Retinal pigment epithelial cell (primary cell): ENCODE results near the gene RREB1.

Source experiments
- DNase-seq: peaks from one replicate; pipeline ENCODE4 v3.0.0-alpha.2; 2010; ENCODE audit warnings: low read depth
- H3K4me3 ChIP-seq: 2 replicates; pipeline ENCODE4 v1.5.1; 2011; ENCODE audit warnings: mild to moderate bottlenecking, low read length, control low read depth, moderate library complexity
- TF ChIP-seq, protein P1 (sequence below): conservative IDR thresholded peaks from 2 replicates; pipeline ENCODE4 v1.5.1; 2011; ENCODE audit warnings: low read depth, low read length, control low read depth, inconsistent platforms

The RREB1 gene

DNA sequence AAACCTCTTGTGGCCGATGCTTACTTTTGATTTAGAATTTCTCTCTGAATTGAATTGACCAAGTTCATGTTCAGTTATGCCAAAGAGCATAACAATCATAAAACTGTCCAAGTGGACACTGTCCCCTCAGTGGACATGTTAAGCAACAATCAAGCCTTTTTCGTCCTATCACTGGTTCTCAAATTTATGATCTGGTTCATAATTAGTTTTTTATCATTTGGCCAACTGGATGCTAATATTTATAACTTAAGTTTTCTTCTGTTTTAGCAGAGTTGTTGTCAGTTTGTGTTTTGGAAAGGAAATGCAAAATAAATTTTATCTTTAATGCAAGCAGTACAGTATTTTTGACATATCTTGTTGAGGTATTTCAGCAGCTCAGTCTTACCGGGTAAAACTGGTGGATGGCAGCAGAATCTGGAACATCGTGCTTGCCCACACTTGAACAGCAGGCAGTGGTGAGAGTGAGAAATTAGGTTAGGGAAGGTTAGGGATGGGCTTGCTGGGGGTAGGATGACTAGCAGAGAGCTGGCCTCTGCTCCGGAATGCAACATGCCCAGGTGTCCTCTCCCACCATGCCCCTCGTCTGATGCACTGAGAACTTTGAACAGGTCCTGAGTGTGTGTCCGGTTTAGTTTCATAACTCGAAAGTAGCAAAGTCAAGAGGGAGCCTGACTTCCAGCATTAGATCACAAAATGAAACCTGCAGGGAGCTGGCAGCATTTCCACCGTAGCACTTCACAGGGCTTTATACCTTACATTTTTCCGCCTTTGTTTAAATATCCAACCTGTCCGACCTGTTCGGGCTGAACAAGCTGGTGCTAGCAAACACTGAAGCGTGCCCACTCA is 93.1 kb downstream of the RREB1 start:
- DNase-seq: no peak
- no peak overlapping the region for H3K4me3 ChIP-seq
- TF ChIP-seq, protein P1, sequence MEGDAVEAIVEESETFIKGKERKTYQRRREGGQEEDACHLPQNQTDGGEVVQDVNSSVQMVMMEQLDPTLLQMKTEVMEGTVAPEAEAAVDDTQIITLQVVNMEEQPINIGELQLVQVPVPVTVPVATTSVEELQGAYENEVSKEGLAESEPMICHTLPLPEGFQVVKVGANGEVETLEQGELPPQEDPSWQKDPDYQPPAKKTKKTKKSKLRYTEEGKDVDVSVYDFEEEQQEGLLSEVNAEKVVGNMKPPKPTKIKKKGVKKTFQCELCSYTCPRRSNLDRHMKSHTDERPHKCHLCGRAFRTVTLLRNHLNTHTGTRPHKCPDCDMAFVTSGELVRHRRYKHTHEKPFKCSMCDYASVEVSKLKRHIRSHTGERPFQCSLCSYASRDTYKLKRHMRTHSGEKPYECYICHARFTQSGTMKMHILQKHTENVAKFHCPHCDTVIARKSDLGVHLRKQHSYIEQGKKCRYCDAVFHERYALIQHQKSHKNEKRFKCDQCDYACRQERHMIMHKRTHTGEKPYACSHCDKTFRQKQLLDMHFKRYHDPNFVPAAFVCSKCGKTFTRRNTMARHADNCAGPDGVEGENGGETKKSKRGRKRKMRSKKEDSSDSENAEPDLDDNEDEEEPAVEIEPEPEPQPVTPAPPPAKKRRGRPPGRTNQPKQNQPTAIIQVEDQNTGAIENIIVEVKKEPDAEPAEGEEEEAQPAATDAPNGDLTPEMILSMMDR: no peak

DNA sequence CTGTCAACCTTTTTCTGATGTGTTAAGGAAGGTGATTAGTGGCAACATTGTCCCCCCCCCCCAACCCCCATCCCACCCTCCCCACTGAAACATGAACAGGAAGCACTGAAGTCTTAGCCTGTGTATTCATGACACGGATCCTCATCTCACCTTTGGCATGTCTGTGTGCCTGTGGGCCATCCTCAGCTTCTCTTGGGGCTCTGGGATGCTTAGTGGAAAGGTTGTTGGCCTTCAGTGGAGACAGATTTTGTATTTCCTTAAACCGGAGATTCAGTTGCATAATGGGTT is 93.6 kb downstream of the RREB1 start:
- no peak overlapping the region for H3K4me3 ChIP-seq
- TF ChIP-seq, protein P1: no peak
- no peak for DNase-seq

DNA sequence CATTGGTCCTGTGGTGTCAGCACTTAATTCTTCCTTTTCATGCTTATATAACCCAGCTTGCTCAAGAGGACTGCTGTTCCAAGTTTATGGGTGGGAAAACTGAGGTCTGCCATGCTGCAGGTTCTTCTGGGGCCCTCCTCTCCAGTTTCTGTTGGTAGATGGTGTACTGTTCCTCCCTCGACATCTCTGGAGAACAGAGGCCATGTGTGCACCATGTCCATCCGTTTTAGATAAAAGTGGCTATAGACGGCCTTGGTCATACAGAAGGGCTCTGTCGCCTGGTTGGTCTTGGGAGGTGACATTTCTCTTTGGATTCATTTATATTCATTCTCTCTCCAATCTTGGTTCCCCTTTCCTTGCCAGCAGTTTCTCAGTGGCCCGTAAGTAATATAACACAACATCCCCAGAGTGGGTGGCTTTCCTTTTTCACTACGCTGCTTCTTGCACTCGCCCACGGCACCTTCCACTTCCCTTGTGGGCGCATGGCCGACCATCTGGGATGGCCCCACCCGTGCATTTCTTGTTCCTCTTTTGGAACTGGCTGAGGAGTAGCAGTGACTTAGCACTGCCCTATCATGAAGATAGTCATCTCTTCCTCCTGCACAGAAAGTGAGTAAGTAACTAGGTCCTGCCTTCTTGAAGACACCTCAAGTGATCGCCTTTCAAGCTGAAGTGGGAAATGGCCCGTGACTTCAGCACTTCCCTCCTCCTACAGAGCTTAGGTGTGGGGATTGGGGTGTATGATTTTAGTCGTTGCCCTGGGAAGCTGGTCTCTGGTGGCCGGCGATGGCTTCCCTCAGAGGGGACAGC is 94.2 kb downstream of the RREB1 start:
- H3K4me3 ChIP-seq: no peak overlapping the region
- TF ChIP-seq, protein P1: no peak
- no peak for DNase-seq

DNA sequence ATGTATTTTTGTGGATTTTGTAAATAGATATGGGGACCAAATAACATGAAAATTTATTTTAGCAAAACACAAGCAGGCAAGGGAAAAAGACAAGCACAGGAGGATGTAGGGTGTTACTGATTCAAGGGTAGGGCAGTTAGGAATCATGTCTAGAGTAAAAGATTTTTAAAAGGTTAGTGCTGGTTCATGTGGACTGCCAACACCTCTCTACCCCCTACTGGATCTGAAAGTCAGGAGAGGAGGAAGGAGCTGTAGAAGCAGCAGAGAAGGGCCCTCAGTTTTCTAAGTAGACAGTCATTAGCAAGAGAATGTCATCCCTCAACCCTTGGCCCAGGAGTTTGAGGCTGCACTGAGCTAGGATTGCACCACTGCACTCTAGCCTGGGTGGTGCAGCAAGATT is 95.2 kb downstream of the RREB1 start:
- no peak for DNase-seq
- no peak overlapping the region for H3K4me3 ChIP-seq
- TF ChIP-seq, protein P1: no peak

DNA sequence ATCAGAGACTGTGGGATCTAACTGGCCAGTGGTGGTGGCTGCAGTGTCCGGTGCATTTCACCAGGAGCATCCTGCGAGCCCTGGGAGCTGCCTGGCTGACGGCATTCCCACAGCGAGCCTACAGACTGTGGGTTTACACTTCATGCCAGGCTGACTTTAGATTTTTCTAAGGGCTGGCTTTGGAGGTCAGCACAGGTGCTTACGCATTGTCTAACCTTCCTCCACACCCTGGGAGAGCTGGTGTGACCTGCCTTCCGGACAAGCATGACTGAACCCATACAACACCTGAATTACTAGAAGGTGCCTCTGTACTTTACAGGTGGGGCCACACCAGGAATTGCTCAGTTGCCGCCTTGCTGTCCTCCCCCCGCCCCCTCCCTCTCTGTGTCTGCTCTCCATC is 96.2 kb downstream of the RREB1 start:
- TF ChIP-seq, protein P1: no peak
- H3K4me3 ChIP-seq: no peak overlapping the region
- no peak for DNase-seq

DNA sequence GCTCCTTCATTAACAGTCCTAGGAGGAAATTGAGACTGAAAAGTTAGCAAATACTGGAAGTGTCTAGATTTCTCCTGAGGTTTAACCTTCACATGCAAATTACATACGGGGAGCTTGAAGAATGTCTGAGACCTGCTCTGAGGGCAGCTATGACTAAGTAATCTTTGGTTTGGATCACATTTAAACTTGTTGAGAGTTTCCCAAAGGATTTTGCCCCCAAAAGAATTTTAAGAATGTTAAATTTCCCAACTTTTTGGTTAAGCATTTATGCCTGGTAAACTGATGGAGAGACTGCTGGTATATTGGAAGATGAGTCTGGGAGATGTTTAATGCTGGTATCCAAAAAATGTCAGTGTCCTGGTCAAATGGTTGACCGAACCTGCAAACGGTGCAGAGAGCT is 97.0 kb downstream of the RREB1 start:
- no peak for DNase-seq
- TF ChIP-seq, protein P1: no peak

DNA sequence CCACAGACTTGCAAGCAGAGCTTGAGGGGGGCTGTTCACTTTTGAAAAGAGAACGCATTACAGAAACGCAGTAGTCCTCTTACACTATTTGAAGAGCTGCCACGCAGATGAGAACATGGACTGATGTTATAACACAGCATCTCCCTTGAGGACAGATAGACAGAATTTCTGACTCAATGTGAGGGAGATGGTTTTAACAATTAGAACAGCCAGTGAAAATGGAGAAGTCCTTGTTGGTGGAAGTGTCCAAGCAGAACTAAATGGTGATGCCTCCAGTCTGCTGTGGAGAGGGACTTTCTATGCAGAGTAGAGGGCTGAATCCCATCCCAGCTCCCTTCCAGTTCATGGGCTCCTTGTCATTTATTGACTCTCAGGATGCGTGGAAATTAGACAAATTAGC is 100.0 kb downstream of the RREB1 start:
- TF ChIP-seq, protein P1: no peak
- no peak for DNase-seq
- H3K4me3 ChIP-seq: no peak overlapping the region

More for the DNA sequence above, 97.0 kb downstream of the RREB1 start:
- H3K4me3 ChIP-seq: no peak overlapping the region
